H4 (cell line): ENCODE data around the gene AGBL1. TPM values are rescaled to one million over a fixed set of nuclear protein-coding genes. Genes with fewer than 3 reads are reported as not detected.
"Not testable (repeated sequence)": the region's sequence is repeated elsewhere in the genome, so short reads cannot be mapped to it uniquely, and the experiment has no call there.

ENCODE experiments used
- DNase-seq: peaks from one replicate; pipeline ENCODE4 v3.0.0-alpha.2; 2015; ENCODE audit warnings: low spot score
- total RNA-seq: library from RNA; depleted of rRNA; stranded (reverse); fragments of >200 nt; shearing (Covaris generic); gene quantifications from 2 replicates; pipeline ENCODE4 v1.2.3, GENCODE V29; 2014

The AGBL1 gene
- total RNA-seq, 1 experiment from 2014 or later, result not detected

- DNase-seq, result no peak
Observed at GRCh38 chr15:86870846-86871245, 791.2 kb downstream of the AGBL1 start.

- no peak for DNase-seq
Observed at GRCh38 chr15:86871964-86872363, 792.3 kb downstream of the AGBL1 start.

GRCh38 chr15:86872782-86873181 lies 793.1 kb downstream of the AGBL1 start:
- no peak for DNase-seq

- no peak for DNase-seq
Observed at GRCh38 chr15:86875067-86875466, 795.4 kb downstream of the AGBL1 start.

- DNase-seq, result no peak
Observed at GRCh38 chr15:86876387-86876944, 796.8 kb downstream of the AGBL1 start.

GRCh38 chr15:86877171-86877631 lies 797.5 kb downstream of the AGBL1 start:
- no peak for DNase-seq

- DNase-seq, result not testable (repeated sequence)
Observed at GRCh38 chr15:86878844-86879243, 799.2 kb downstream of the AGBL1 start.

GRCh38 chr15:86879250-86880229 lies 799.9 kb downstream of the AGBL1 start:
- no peak for DNase-seq

- DNase-seq, result no peak
Observed at GRCh38 chr15:86885616-86886015, 805.9 kb downstream of the AGBL1 start.

- peak; percentile 72 for DNase-seq
Observed at GRCh38 chr15:86892774-86893449, 813.2 kb downstream of the AGBL1 start.

- DNase-seq, result no peak
Observed at GRCh38 chr15:86894269-86894668, 814.6 kb downstream of the AGBL1 start.

GRCh38 chr15:86903642-86904421 lies 824.2 kb downstream of the AGBL1 start:
- no peak for DNase-seq

- no peak for DNase-seq
Observed at GRCh38 chr15:86905625-86906256, 826.1 kb downstream of the AGBL1 start.

- DNase-seq, result peak; percentile 16
Observed at GRCh38 chr15:86906376-86906775, 826.7 kb downstream of the AGBL1 start.

- DNase-seq, result no peak
Observed at GRCh38 chr15:86911022-86911421, 831.4 kb downstream of the AGBL1 start.

GRCh38 chr15:86912661-86913060 lies 833.0 kb downstream of the AGBL1 start:
- DNase-seq, result no peak

GRCh38 chr15:86915811-86916331 lies 836.2 kb downstream of the AGBL1 start:
- peak; percentile 65 for DNase-seq

- DNase-seq, result peak; percentile 23
Observed at GRCh38 chr15:86916671-86917360, 837.1 kb downstream of the AGBL1 start.

- DNase-seq, result no peak
Observed at GRCh38 chr15:86917361-86917671, 837.6 kb downstream of the AGBL1 start.

GRCh38 chr15:86919581-86919980 lies 839.9 kb downstream of the AGBL1 start:
- DNase-seq, result no peak
